B cell (primary cell): ENCODE results near the gene MUTYH.

ENCODE experiments used
- CTCF ChIP-seq: fragments of 200-600 bp; IDR thresholded peaks from one replicate; pipeline ENCODE4 v1.8.0; 2022; ENCODE audit warnings: antibody characterized with exemption, mild to moderate bottlenecking
- EZH2 ChIP-seq: IDR thresholded peaks from 2 replicates; pipeline ENCODE4 v1.6.1; 2012; ENCODE audit warnings: borderline replicate concordance, low read depth, mild to moderate bottlenecking, moderate library complexity, low read length; ENCODE audit not compliant: insufficient read depth, poor library complexity, severe bottlenecking

GRCh38 chr1:45291716-45292115, 48.5 kb downstream of the MUTYH start:
- TF ChIP-seq CTCF (no peak), EZH2 (no peak)
